ENCODE measurements around the gene TMEM131.

- TF ChIP-seq CTCF (IDR thresholded peaks at IDR 0.05) (no peak), POLR2A (IDR thresholded peaks at IDR 0.05) (no peak)
Observed at GRCh38 chr2:97713296-97714083, 282.3 kb downstream of the TMEM131 start, which contains the start of gene ZAP70.
